GM19351 (cell line): ENCODE results near the gene FSTL5.

Source experiments
- ATAC-seq: cut with Tn5 transposase; IDR thresholded peaks from one replicate; pipeline ENCODE4 v1.9.1; 2021; ENCODE audit warnings: mild to moderate bottlenecking, moderate library complexity; ENCODE audit not compliant: unreplicated experiment

FSTL5 gene

GRCh38 chr4:161359491-161359890, 804.3 kb downstream of the FSTL5 start:
- ATAC-seq, result no peak

DNA sequence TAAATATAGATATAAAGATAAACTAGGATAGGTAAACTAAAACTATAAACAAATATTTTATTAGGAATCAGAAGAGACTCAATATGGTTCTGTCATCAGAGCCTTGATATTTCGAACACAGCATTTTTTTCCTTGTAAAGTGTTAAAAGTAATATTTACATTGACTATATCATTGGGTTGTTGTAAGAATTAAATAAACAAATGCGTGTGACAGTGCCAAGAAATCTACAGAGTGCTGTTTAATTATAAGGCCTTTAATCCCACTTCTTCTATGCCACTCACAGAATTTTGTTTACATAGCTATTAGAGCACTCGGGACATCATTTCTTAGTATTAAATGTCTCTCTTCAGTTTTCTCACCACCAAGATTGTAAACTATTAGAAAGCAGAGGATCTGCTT, 807.4 kb downstream of the FSTL5 start:
- no peak for ATAC-seq

GRCh38 chr4:161350946-161351345, 812.9 kb downstream of the FSTL5 start:
- ATAC-seq, result no peak

- ATAC-seq, result no peak
Observed at GRCh38 chr4:161345741-161346140, 818.1 kb downstream of the FSTL5 start.

- no peak for ATAC-seq
Observed at GRCh38 chr4:161343569-161343950, 820.2 kb downstream of the FSTL5 start.

GRCh38 chr4:161342881-161343568, 820.8 kb downstream of the FSTL5 start:
- no peak for ATAC-seq

DNA sequence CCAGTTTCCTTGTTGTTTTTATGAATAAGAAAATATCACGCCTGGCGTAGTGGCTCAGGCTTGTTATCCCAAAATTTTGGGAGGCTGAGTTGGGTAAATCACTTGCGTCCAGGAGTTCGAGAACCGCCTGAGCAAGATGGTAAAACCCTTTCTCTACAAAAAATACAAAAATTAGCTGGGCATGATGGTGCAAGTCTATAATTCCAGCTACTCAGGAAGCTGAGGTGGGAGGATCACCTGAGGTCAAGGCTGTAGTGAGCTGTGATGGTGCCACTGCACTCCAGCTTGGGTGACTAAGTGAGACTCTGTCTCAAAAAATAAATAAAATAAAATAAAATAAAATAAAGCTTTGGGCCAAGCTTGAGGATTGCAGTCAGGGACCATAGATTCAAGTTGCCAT, 827.2 kb downstream of the FSTL5 start:
- no peak for ATAC-seq

- ATAC-seq, result no peak
Observed at GRCh38 chr4:161336016-161336530, 827.7 kb downstream of the FSTL5 start.
